Prostate gland (tissue), 2 donors: ENCODE measurements around the gene EZH1. TPM values are rescaled to one million over a fixed set of nuclear protein-coding genes. Genes with fewer than 3 reads are reported as not detected.
A peak's percentile ranks its signal among the peaks of the same experiment; 100 is the strongest.

ENCODE experiments used
- DNase-seq: peaks from one replicate; pipeline ENCODE4 v3.0.0-alpha.2; 2019; ENCODE audit warnings: low spot score
- H3K27ac ChIP-seq, 2 donors: fragments of 200-600 bp; sonication (generic); 2 replicates each; pipeline ENCODE4 v1.5.1; 2017 to 2019
- H3K27me3 ChIP-seq: fragments of 200-600 bp; sonication (generic); replicated peaks from 2 replicates; pipeline ENCODE4 v1.5.1; 2019; ENCODE audit not compliant: insufficient read depth
- H3K36me3 ChIP-seq, 2 donors: fragments of 200-600 bp; sonication (generic); 1 replicate in 1 of 2; 2 replicates in 1 of 2; pipeline versions ENCODE4 v1.5.1 to v1.8.1; 2017 to 2019
- H3K4me1 ChIP-seq: fragments of 200-600 bp; sonication (generic); replicated peaks from 2 replicates; pipeline ENCODE4 v1.5.1; 2019
- H3K4me3 ChIP-seq, 2 donors: fragments of 200-600 bp; sonication (generic); 2 replicates each; pipeline ENCODE4 v1.5.1; 2017 to 2019
- H3K9me3 ChIP-seq: fragments of 200-600 bp; sonication (generic); 2 replicates; pipeline ENCODE4 v1.5.1; 2017
- POLR2A ChIP-seq: fragments of 450-650 bp; IDR thresholded peaks from one replicate; pipeline ENCODE4 v1.6.1; 2016; ENCODE audit warnings: antibody characterized with exemption, mild to moderate bottlenecking
- POLR2AphosphoS5 ChIP-seq: sonication (generic); formaldehyde crosslinking; IDR thresholded peaks from one replicate; pipeline ENCODE4 v1.6.1; 2017; ENCODE audit warnings: antibody characterized with exemption
- WGBS: methylation state at CpG from one replicate; pipeline ENCODE4 v1.1.5; 2018; 5-methylcytosine and 5-hydroxymethylcytosine counted together
- intact Hi-C: fragments of 100-400 bp; cut with DNase I; formaldehyde crosslinking; loops from one replicate; pipeline ENCODE4 v1.14.2; 2022
- total RNA-seq, 2 donors: library from RNA; depleted of rRNA; stranded (reverse); fragments of >200 nt; gene quantifications; one replicate each; pipeline ENCODE4 v1.1.0, GENCODE V29; 2016
- TF ChIP-seq, protein P1 (sequence below), 4 experiments: fragments of 200-600 bp in 2 of 4; fragments of 450-650 bp in 2 of 4; sonication (generic) in 2 of 4; IDR thresholded peaks; 1 replicate in 3 of 4; 2 replicates in 1 of 4; pipeline ENCODE4 v1.5.1; 2016 to 2019; ENCODE audit warnings: antibody characterized with exemption in 4 of 4, mild to moderate bottlenecking in 2 of 4, moderate library complexity in 2 of 4

Gene EZH1
- total RNA-seq, 2 donors from 2014 or later, result 28.5 to 61.2 TPM

DNA sequence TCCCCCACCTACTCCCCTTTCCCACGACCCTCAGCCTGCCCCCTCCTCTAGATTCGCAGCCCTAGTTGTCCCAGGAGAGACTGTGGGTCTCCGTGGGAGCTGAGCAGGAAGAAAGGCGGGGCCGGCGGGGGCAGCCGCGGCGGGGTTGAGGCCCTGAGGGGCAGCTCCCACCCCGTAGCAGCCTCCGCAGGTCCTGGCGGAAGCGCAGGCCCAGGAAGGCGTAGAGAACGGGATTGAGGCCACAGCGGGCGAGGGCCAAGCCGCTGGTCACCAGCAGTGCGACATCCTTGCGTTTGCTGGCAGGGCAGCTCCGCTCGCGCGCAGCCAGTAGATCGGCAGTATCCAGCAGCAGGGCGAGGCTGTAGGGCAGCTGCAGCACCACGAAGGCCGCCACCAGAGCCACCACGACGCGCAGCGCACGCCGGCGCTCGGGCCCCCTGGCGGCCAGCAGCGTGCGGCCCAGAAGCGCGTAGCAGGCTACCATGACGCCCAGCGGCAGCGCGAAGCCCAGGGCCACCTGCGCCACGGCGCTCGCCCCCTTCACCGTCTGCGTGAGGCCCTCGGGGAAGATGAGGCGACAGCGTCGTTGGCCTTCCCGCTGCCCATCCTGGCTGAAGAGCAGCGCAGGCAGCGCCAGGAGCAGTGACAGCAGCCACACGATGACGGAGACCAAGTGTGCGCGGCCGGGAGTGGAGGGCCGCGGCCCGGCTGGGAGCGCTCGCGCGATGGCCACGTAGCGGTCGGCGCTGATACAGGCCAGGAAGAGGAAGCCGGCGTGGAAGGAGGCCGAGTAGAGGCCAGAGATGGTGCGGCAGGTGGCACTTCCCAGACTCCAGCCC lies 65.1 kb downstream of the EZH1 start:
- H3K4me1 ChIP-seq, result peaks cover 9% of the 10 kb centered on the region
- H3K27ac ChIP-seq, result peak overlapping the region; percentile 98
- peak overlapping the region; percentile 20 to 25 for H3K4me3 ChIP-seq
- H3K9me3 ChIP-seq, result no peaks in the 10 kb centered on the region
- H3K27me3 ChIP-seq, result no peaks in the 10 kb centered on the region
- TF ChIP-seq, protein P1, sequence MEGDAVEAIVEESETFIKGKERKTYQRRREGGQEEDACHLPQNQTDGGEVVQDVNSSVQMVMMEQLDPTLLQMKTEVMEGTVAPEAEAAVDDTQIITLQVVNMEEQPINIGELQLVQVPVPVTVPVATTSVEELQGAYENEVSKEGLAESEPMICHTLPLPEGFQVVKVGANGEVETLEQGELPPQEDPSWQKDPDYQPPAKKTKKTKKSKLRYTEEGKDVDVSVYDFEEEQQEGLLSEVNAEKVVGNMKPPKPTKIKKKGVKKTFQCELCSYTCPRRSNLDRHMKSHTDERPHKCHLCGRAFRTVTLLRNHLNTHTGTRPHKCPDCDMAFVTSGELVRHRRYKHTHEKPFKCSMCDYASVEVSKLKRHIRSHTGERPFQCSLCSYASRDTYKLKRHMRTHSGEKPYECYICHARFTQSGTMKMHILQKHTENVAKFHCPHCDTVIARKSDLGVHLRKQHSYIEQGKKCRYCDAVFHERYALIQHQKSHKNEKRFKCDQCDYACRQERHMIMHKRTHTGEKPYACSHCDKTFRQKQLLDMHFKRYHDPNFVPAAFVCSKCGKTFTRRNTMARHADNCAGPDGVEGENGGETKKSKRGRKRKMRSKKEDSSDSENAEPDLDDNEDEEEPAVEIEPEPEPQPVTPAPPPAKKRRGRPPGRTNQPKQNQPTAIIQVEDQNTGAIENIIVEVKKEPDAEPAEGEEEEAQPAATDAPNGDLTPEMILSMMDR (IDR thresholded peaks at IDR 0.05), result peak; percentile 86 to 98 (median 96)
- TF ChIP-seq POLR2AphosphoS5 (peak; percentile 57), POLR2A (peak; percentile 43)
- WGBS, result 7% methylated on average over 43 of the region's 78 CpGs
- DNase-seq, result peak; percentile 78
- intact Hi-C loops, result loop anchor here (5.0 to 10.0 kb wide), 2 partner anchors 72 to 255 kb away; partner anchors contain the start of genes CAVIN1, RETREG3 and TUBG1
- H3K36me3 ChIP-seq, result no peaks in the 10 kb centered on the region

GRCh38 chr17:42678951-42679491 lies 65.8 kb downstream of the EZH1 start:
- intact Hi-C loops, result loop anchor here (1.0 to 10.0 kb wide), 3 partner anchors 72 to 254 kb away; partner anchors contain the start of genes CAVIN1, RETREG3 and TUBG1
- H3K36me3 ChIP-seq, result no peaks in the 10 kb centered on the region
- no peak for TF ChIP-seq POLR2A
- TF ChIP-seq POLR2AphosphoS5, result no peak
- TF ChIP-seq, protein P1 (IDR thresholded peaks at IDR 0.05), result no peak
- H3K4me3 ChIP-seq, result peak overlapping the region; percentile 20 to 72
- DNase-seq, result peak; percentile 24
- no peaks in the 10 kb centered on the region for H3K9me3 ChIP-seq
- peaks cover 11% of the 10 kb centered on the region for H3K4me1 ChIP-seq
- peak overlapping the region; percentile 98 for H3K27ac ChIP-seq
- H3K27me3 ChIP-seq, result no peaks in the 10 kb centered on the region
- WGBS, result 3% methylated on average over 18 of the region's 18 CpGs

DNA sequence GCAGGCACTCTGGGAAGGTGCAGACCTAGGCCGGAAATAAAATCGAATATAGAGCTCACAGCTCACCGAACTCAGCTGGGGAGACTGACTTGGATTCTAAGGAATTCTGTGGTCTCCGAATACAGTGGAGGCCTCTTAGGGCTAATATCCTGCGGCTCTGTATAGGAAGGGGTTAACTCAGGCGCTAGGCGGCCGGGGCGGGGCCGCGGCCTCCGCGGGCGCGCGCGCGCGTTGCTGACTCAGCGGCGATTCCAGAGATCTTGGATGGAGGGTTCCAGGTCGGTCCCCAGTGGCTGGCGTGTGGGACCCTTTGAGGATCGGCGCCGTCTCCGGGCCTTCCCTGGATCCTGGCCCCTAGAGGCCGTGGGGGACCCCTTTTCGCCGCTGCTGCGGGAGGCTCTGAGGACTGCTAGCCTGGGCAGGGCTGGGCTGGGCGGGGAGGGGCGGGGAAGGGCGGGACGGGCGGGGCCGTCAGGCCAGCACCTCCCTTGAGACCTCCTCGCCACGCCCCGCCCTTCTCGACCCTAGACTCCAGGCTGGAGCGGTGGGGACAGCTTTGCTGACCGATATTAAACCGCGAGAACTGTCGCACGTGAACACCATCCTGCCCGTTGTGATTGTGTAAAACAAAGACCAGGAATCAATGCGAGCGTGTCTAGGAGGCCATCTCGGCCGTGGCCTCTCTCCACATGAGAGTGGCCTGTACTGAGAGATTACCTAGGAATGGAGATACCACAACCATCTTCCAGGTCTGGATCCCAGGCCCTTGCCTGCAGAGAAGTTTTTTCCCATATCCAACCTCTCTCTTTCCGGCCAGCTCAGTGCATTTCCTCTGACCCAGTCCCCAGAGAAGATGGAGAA lies 66.7 kb downstream of the EZH1 start:
- Histone ChIP-seq H3K4me3 (peak overlapping the region; percentile 62 to 72), H3K27ac (peak overlapping the region; percentile 98), H3K36me3 (no peaks in the 10 kb centered on the region), H3K9me3 (no peaks in the 10 kb centered on the region), H3K27me3 (no peaks in the 10 kb centered on the region), H3K4me1 (peaks cover 19% of the 10 kb centered on the region)
- peak; percentile 70 for DNase-seq
- intact Hi-C loops, result loop anchor here (1.0 to 10.0 kb wide), 3 partner anchors 71 to 253 kb away; partner anchors contain the start of genes CAVIN1, RETREG3 and TUBG1
- TF ChIP-seq, protein P1 (IDR thresholded peaks at IDR 0.05), result peak in 1 of 4 experiments; percentile 21
- peak; percentile 20 for TF ChIP-seq POLR2AphosphoS5
- TF ChIP-seq POLR2A, result peak; percentile 39
- under 1% methylated on average over 49 of the region's 53 CpGs for WGBS

- peaks cover 11% of the 10 kb centered on the region for H3K4me1 ChIP-seq
- peak; percentile 100 for DNase-seq
- WGBS, result 2% methylated on average over 31 of the region's 33 CpGs
- peak overlapping the region; percentile 98 for H3K27ac ChIP-seq
- H3K4me3 ChIP-seq, result peak overlapping the region; percentile 62 to 72
- H3K36me3 ChIP-seq, result no peaks in the 10 kb centered on the region
- H3K27me3 ChIP-seq, result no peaks in the 10 kb centered on the region
- no peaks in the 10 kb centered on the region for H3K9me3 ChIP-seq
- TF ChIP-seq POLR2AphosphoS5, result peak; percentile 95
- TF ChIP-seq, protein P1 (IDR thresholded peaks at IDR 0.05), result no peak
- intact Hi-C loops, result loop anchor here (5.0 to 10.0 kb wide), 2 partner anchors 70 to 252 kb away; partner anchors contain the start of genes CAVIN1, RETREG3 and TUBG1
Observed at GRCh38 chr17:42677012-42677857, 67.6 kb downstream of the EZH1 start.
